DMS153 treated with DMSO at 0.1 percent for 48 hours (cell line): ENCODE results near the gene CSK.

ENCODE experiments used
- DNase-seq: peaks from one replicate; lab custom pipeline; 2025; ENCODE audit not compliant: unreplicated experiment; lab: John Stamatoyannopoulos, UW

CSK gene

GRCh38 chr15:74841891-74842373 is 60.1 kb downstream of the CSK start:
- DNase-seq: no peak

- peak; percentile 49 for DNase-seq
Measured at GRCh38 chr15:74842581-74843444, 60.9 kb downstream of the CSK start, which contains the start of gene ULK3. TSS of gene ULK3 (minus strand) at chr15:74843156. CDS start at chr15:74843105, 51 bp downstream.

GRCh38 chr15:74843445-74843828 is 61.6 kb downstream of the CSK start:
- DNase-seq: no peak

- no peak for DNase-seq
Measured at GRCh38 chr15:74843891-74844299, 62.0 kb downstream of the CSK start.

- no peak for DNase-seq
Measured at GRCh38 chr15:74844319-74845207, 62.7 kb downstream of the CSK start.

GRCh38 chr15:74845208-74845568 is 63.3 kb downstream of the CSK start:
- no peak for DNase-seq

- DNase-seq: no peak
Measured at GRCh38 chr15:74845581-74845980, 63.7 kb downstream of the CSK start.

GRCh38 chr15:74847432-74847831 is 65.6 kb downstream of the CSK start:
- no peak for DNase-seq

GRCh38 chr15:74850393-74850792 is 68.5 kb downstream of the CSK start:
- DNase-seq: no peak

GRCh38 chr15:74851960-74852359 is 70.1 kb downstream of the CSK start:
- DNase-seq: no peak
